Measurements from ENCODE around the gene PPP2R2B.

Gene PPP2R2B

DNA sequence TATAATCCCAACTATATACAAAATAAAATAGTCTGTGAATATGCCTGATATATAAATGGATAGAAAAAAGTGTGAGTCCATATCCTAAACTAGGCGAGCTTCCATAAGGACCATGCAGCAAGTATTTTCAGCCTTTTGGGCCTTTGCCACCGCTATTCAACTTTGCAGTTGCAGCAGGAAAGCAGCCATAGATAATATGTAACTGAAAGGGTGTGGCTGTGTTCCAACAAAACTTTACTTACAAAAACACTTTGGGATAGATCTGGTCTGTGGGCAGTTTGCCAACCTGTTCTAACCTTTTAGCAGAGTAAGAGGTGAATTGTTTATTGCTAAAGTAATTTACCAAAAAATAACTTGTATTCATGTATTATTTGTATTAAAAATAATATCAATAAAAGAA lies 234.8 kb downstream of the PPP2R2B start:
- Histone ChIP-seq H3K4me3 (no peak overlapping the region), H3K27ac (no peak overlapping the region)
- TF ChIP-seq CTCF (IDR thresholded peaks at IDR 0.05), result no peak
- DNase-seq (ENCODE audit: low spot score), result no peak

DNA sequence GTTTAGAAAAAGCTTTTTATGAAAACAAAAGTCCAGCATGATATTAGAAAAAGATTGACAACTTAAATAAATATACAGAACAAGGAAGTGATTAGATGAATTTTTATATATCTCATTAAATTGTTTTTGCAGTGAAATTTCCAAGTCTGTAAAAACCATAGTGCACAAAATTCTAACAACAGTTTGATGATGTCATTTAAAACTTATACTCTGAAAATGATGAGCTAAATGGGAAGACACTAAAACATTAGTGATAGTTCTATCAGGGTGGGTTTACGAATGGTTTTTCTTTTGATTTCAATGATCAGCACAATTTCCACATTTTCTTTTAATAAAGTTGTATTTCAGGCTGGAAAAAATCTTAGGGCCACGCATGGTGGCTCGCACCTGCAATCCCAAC lies 236.1 kb downstream of the PPP2R2B start:
- Histone ChIP-seq H3K27ac (no peak overlapping the region), H3K4me3 (no peak overlapping the region)
- DNase-seq (ENCODE audit: low spot score), result no peak
- TF ChIP-seq CTCF (IDR thresholded peaks at IDR 0.05), result no peak

DNA sequence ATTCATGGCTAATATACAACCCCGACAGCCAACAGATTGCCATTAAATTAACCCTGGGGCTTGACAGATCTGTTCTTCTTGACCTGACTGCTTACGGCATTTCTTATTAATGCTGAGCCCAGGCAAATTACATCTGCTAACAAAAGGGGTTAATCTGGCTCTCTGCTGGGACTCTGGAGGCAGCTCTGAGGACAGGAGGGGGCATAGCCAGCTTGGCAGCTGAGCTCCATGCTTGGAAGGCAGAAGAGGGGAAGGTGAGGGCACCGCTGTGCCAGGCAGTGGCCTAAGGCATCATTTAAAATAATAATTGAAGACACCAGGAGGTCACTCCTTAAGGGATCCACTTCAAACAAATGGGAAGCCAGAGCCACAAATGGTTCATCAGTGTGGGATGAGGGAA lies 236.6 kb downstream of the PPP2R2B start:
- Histone ChIP-seq H3K4me3 (no peak overlapping the region), H3K27ac (no peak overlapping the region)
- no peak for DNase-seq (ENCODE audit: low spot score)
- no peak for TF ChIP-seq CTCF (IDR thresholded peaks at IDR 0.05)

DNA sequence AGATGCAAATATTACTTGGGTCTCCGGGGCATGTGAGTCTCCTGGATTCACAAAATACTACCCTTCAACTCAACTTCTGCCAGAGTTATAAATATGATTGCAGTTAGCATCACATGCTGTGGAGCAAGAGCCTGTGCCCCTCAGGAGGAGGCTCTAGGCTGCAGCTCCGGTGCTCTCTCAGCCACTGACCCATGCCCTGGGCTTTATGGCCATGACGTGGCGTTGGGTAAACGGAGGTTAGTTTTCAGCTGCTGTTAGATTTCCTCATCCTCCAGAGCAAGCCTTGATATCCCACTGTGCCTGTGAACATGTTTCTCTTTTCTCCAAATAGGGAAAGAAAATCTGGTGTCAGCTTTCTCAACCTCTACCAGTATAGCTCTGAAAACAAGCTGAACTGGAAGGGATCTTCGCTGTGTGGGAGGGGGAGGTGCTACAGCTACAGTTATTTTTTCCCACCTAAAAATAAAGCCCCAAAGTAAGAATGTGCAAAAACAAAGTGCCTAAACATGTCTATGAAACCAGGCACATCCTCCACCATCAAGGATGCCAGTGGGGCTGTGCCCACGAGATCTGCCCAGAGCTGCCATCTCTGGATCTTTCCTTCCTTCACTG lies 238.2 kb downstream of the PPP2R2B start:
- H3K27ac ChIP-seq, result no peak overlapping the region
- no peak overlapping the region for H3K4me3 ChIP-seq
- TF ChIP-seq CTCF (IDR thresholded peaks at IDR 0.05), result no peak
- no peak for DNase-seq (ENCODE audit: low spot score)

- H3K4me3 ChIP-seq, result no peak overlapping the region
- H3K27ac ChIP-seq, result no peak overlapping the region
- DNase-seq (ENCODE audit: low spot score), result no peak
- no peak for TF ChIP-seq CTCF (IDR thresholded peaks at IDR 0.05)
Observed at GRCh38 chr5:146635443-146635842, 243.1 kb downstream of the PPP2R2B start.

DNA sequence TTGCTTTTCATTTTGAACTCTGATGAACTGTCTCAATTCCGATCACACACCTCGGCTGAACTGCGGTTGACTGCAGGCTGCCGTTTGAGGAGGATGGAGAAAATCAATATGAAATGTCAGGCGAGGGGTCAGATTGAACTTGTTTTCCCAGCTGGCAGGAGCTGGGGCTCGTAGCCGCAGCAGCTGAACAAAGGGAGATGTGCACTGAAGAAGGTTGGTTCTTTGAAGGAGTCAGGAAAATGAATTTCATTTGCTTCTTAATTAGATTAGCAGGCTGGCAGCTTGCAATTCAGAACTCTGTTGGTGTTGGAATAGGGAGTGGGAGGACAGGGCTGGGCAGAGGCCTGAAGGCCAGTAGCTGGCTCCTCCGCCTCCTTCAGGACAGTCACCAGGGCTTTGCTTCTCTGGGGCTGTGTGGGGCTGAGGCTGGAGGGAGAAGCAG lies 245.2 kb downstream of the PPP2R2B start:
- no peak for DNase-seq (ENCODE audit: low spot score)
- no peak overlapping the region for H3K4me3 ChIP-seq
- no peak overlapping the region for H3K27ac ChIP-seq
- no peak for TF ChIP-seq CTCF (IDR thresholded peaks at IDR 0.05)

GRCh38 chr5:146632620-146633322 lies 245.8 kb downstream of the PPP2R2B start:
- H3K4me3 ChIP-seq, result no peak overlapping the region
- no peak overlapping the region for H3K27ac ChIP-seq
- TF ChIP-seq CTCF (IDR thresholded peaks at IDR 0.05), result no peak
- DNase-seq (ENCODE audit: low spot score), result no peak
